HG02759 (cell line): ENCODE data around the gene DTWD2.

Experiments used
- ATAC-seq: cut with Tn5 transposase; IDR thresholded peaks from one replicate; pipeline ENCODE4 v1.9.1; 2021; ENCODE audit warnings: mild to moderate bottlenecking, moderate library complexity; ENCODE audit not compliant: unreplicated experiment

Gene DTWD2

DNA sequence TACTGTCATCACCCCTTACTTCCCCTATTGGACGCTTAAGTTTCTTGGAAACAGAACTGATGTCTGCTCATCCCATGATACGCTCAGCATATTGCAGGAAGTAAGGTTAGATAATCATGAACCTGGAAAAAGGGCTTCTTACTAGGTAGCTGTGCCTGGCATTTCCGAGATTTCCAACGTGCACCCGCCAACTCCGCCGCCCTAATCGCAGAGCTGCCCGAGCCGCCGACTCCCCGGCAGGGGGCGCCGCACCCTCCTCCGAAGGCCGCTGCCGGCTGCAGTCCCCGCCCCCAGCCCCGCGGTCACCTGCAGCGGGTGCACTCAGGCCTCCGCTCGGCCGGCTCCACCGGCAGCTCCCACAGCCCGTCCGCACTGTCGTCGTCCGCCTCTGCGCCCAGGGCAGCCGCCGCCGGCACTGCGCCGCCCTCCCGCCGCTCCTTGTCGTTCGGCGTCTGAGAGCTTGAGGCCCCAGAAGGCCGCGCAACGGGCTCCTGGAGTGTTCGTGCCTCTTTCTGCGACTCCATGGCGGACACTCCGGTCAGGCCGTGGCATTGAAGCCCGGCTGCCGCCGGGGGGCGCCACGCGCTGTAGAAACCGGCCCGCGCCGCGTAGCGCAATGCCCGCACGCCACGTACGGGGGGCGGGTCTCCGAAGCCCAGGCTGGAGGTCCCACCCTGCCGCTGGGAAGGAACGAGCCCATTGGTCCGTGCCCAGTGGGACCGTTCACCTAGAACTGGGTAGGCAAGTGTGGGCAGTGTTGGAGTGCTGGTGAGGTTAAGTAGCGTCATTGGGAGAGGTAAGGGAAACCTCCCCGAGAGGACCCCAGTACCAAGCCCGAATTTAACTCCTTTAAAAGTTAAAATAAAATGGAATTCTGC lies at the start of gene DTWD2:
TSS of gene DTWD2 (minus strand) at position 560 of the 878 bp plus-strand sequence. CDS start at position 524, 36 bp downstream.
- ATAC-seq = peak; percentile 93

DNA sequence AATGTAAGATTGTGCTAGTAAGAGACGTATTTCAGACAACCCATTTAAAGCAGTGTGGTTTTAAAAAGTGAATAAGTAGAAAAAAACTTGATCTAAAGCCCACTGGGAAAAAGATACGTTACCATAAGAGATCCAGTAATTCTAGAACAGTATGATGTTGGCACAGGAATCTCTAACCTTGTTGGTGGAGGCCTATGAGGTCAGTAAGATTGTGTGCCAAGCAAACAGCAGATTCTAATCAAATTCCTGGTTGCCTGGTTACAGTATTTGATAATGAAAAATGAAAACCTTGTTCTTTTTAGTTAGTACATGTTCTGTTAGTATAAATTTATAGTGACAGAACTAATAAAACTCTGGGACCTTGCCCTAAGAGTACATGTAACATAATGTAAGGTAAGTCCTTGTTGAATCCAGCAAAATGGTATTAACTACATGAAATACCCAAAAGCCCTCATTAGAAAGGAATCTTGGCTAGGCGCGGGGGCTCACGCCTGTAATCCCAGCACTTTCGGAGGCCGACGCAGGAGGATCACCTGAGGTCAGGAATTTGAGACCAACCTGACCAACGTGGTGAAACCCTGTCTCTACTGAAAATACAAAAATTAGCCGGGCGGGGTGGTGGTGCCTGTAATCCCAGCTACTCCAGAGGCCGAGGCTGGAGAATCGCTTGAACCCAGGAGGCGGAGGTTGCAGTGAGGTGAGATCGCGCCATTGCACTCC lies 49.3 kb upstream of the DTWD2 start:
- no peak for ATAC-seq

- ATAC-seq = no peak
Measured at GRCh38 chr5:119036101-119036762, 47.9 kb upstream of the DTWD2 start.

DNA sequence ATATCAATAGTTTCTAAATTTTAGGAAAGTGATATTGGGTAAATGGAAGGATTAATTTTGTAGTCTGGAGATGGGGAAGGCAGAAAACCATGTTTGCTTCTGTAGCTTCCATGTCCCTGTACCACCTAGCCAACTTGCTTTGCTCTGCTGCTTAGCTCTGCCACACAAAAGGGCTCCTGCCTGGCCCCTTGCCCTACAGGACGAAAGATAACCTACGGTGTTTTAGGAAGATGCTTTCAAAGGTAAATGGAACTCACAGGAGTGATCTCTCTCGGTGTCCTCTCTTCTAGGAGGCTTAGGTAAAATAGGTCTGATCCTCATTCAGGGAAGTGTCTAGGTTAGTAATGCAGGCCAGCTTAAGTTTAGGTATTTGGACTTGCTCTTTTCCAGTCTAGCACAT lies 44.8 kb upstream of the DTWD2 start:
- ATAC-seq = no peak

- no peak for ATAC-seq
Measured at GRCh38 chr5:119032656-119033055, 44.3 kb upstream of the DTWD2 start.

DNA sequence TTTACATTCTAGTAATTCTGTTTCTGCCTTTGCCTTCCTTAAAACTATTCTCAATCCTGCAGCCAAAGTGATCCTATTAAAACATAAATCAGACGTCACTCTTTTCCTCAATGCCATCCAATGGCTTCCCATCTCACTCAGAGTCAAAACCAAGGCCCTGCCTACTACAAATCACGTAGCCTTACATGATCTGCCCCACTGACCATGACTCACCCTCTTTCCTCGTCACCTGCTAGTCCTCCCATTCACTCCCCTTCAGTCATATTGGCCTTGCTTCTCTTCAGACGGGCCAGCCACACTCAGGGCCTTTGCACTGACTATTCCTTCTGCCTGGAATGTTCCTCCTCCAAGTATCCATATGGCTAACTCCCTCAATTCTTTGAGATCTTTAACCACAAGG lies 43.6 kb upstream of the DTWD2 start:
- ATAC-seq = peak; percentile 72

DNA sequence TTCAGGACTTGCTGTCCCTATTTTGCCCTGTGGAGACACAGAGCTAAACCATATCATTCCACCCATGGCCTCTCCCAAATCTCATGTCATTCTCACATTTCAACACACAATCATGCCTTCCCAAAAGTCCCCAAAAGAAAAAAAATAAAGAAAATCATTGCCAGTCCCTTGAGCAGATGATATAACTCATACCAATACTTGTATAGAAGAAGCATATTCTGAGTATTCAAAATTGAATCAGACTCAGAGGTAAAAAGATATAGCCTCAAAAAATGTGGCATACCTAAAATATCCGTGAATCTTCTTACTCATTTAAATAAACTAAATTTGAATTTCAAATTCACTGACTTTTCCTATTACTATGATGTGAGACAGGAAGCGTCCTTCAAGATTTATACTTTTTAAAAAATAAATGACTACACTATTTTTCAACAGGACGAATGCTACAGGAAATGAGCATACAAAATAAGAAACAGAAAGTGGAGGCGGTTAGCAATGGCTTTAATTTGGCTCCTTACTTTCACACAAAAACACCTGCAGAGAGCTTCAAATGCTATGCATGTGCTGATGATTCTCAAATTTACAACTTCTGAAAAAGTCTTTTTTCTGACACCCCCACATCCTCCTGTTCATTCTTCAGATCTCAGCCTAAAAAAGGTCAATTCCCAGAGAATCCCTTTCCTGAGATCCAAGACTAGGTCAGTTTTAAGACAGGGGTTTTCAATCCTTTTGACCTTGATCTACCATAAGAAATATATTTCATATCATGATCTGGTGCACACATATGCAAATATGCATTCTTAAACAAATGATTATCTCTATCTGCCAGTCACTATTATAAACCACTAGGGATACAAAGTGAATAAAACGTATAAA lies 42.9 kb upstream of the DTWD2 start:
- ATAC-seq = peak; percentile 81

DNA sequence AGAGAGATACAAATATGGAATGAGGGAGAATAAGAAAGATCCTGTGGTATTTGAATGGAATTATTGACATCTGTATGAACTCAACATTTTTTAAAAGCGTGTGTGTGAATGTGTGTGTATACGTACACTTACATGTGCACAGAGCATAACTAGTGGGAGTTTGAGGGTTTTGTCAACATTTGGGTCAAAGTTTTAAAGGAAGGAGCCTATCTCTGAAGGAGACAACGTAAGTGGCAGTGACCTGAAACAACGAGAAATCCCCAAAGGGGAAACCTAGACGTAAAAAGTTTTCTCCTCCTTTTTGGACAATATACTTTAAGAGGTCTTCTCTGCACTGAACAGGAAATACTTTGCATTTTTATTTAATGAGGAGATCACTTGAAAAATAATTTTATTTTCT lies 40.2 kb upstream of the DTWD2 start:
- ATAC-seq = no peak

GRCh38 chr5:119022773-119023172 lies 34.4 kb upstream of the DTWD2 start:
- no peak for ATAC-seq

DNA sequence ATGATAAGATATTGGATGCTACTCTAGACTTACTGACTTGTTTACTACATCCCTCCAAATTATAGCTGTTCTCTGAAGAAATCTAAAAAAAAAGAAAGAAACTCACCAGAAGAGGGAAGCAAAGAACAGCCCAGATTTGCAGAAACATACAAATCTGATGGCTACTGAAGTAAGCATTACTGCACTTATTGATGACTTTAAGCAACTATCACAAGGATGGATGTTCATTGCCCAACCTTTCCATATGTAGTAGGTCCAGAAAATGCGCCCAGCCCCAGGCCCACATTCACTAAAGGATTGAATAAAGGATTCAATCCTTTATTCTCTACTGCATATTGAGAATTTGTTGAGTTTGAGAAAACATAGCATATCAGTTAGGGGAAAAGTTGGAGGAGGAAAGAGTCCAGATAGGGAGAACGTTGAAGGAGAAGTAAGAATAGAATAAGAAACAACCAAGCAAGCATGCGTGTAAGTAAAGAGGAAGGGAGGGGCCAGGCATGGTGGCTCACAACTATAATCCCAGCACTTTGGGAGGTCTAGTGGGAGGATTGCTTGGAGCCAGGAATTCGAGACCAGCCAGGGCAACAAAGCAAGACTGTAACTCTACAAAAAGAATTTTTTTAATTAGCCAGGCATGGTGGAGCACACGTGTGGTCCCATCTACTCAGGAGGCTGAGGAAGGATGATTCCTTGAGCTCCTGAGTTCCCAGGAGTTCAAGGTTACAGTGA lies 33.8 kb upstream of the DTWD2 start:
- peak; percentile 72 for ATAC-seq

DNA sequence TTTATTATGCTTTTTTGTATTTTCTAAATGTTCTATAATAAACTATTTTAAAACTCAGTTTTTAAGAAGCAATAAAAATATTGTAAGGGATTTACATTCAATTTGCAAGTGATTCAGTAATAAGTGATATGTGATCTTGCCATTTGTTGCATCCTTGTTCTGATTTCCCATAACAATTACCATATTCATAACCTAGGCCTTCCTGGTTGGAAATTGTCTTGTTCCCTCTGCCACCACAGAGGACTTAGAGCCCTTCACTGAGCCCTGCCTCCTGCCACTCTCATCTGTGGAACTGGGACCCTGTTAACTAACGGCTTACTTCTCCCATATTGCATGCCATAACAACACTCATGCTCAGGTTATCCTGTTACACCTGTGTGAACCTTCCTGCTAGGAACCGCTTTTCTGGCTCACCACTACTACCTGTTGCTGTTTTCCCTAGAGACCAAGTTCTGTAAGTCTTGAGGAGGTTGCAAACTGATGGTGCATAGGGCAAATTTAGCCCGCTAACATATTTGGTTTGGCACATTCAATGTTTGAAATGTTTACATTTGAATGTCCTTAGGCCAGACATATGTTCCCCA lies 32.9 kb upstream of the DTWD2 start:
- ATAC-seq = no peak

DNA sequence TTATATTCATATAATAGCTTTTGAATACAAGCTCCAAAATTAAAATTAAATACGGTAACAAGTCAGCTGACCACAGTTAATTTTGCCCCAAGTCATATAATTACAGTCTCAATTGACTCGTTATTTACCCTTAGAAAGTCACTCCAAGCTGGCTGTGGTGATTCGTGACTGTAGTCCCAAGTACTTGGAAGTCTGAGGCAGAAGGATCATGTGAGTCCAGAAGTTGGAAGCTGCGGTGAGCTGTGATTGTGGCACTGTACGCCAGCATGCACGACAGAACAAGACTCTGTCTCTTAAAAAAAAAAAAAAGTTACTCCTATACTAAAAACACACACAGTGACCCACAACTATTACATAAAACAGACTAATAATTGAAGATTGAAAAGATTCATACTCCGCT lies 31.6 kb upstream of the DTWD2 start:
- no peak for ATAC-seq

DNA sequence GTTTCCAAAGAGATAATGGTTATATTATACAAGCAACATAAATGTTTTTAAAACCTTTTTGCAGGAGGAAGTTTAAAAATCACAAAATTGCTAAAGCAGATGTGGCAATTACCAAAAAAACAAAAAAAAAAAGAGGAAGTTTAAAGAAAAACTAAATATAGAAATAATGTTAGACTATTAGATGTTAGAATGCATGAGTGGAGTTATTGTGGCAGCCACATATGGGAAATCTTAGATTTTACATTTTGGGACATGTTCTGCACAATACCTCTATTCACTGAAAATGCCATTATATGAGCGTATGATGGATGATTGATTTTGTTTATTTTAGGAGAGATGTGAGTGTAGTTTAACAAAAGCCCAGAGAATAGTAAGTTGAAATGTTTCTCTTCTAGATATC lies 31.2 kb upstream of the DTWD2 start:
- no peak for ATAC-seq

- no peak for ATAC-seq
Measured at GRCh38 chr5:119017994-119018393, 29.6 kb upstream of the DTWD2 start.

DNA sequence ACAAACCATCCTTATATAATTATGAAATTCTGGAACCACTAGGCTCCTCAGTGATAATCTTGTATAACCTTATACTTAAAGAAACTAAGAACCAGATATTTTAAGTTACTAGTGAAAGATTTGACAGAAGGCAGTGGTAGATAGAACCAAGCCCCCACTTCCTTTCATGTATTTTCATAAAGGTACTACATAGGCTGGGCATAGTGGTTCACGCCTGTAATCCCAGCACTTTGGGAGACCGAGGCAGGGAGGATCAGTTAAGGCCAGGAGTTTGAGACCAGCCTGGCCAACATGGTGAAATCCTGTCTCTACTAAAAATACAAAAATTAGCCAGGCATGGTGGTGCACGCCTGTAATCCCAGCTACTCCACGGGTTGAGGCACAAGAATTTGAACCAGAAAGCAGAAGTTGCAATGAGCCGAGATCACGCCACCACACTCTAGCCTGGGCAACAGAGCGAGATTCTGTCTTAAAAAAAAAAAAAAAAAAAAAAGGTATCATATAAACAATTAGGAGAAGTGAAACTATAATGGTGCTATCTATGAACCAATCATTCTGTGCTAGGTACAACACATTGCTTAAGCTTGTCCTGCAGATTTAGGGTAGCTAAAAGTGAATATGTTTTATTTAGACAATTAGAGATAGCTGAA lies 27.9 kb upstream of the DTWD2 start:
- peak; percentile 78 for ATAC-seq

DNA sequence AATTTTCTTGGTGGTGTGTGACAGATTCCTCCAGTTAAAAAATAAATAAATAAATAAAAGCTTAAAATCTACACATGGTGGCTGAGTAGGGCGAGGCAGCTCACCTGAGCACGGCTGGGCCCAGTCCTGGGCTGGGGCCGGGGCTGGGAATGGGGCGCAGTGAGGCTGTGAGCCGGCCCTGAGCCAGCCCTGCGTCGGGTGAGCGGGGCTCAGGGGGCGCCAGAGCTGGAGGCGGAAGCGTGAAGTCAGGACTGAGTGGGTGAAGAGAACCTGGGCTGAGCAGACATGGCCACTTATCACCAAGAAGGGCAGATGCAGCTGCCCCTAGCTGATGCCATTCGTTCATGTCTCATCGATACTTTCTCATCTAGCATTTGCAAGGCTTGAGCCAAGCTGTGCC lies 22.8 kb upstream of the DTWD2 start:
- no peak for ATAC-seq

DNA sequence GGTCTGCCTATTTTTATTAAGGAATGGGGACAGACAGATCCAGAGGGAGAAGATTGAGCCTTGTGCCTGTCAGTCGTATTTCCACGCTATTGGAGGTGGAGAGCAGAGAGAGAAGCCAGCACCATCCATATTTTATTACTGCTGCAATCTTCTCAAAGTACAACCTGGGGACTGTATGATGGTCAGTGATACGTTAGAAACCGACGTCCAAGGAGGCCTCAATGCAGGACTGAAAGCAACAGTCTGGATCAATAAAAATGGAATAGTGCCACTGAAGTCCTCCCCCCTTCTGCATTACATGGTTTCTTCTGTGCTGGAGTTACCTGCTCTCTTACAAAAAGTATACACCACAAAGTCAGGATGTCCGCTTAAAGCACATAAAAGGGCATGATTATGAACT lies 21.9 kb upstream of the DTWD2 start:
- ATAC-seq = no peak

DNA sequence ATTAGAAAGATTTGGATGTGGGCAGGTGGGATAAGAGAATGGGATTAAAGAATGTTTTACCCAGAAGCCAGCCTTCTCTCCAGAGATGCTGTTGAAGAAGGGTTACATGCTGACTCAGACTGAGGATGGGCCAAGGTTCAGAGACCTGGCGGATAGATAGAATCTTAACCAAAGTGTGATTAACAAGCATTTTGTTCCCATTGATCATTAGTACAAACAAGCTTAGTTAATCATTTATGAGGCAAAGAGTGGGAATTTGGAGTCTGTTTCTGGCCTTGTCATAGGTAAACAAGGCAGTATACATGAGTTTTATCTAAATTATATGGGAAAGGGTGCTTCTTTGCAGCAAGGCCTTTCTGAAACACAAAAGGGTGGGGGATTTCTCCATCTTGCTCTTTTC lies 20.8 kb upstream of the DTWD2 start:
- no peak for ATAC-seq

DNA sequence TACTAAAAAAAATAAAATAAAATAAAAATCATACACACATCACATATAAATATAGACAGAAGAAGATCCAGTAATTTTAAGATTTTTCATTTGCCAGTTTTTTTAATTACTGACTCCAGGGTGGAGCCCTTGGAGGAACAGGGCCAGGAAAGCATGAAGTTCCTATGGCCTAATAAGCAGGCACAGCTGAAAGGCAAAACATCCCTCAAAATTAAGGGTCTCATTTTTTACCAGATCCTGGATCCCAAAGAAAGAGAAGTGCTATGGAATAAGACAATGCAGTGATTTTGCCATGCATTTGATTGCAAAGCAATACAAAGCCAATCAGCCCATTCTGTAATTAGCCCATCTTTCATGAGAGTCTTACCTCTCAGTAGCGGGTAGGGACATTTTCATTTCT lies 11.3 kb upstream of the DTWD2 start:
- ATAC-seq = no peak
